ENCODE results near the gene PRG3. TPM values are rescaled to one million over a fixed set of nuclear protein-coding genes. Genes with fewer than 3 reads are reported as not detected.

Gene PRG3
- total RNA-seq, 1 donor from 2014 or later: not detected

GRCh38 chr11:57399972-57400578 lies 19.1 kb upstream of the PRG3 start:
- Mint-ChIP-seq H3K27ac (ENCODE audit: unreplicated experiment) (no peak overlapping the region), H3K36me3 (ENCODE audit: unreplicated experiment) (no peaks in the 10 kb centered on the region), H3K27me3 (ENCODE audit: unreplicated experiment) (peaks cover 3% of the 10 kb centered on the region), H3K4me1 (ENCODE audit: low read depth, unreplicated experiment) (no peaks in the 10 kb centered on the region), H3K9me3 (ENCODE audit: unreplicated experiment) (peaks cover 4% of the 10 kb centered on the region), H3K4me3 (ENCODE audit: unreplicated experiment) (no peak overlapping the region)
- no peak for DNase-seq
- no peak for TF ChIP-seq CTCF (IDR thresholded peaks at IDR 0.05; ENCODE audit: partially characterized antibody, unreplicated experiment)

GRCh38 chr11:57399221-57399620 lies 18.3 kb upstream of the PRG3 start:
- no peak for TF ChIP-seq CTCF (IDR thresholded peaks at IDR 0.05; ENCODE audit: partially characterized antibody, unreplicated experiment)
- Mint-ChIP-seq H3K27ac (ENCODE audit: unreplicated experiment) (no peak overlapping the region), H3K4me1 (ENCODE audit: low read depth, unreplicated experiment) (no peaks in the 10 kb centered on the region), H3K4me3 (ENCODE audit: unreplicated experiment) (no peak overlapping the region), H3K27me3 (ENCODE audit: unreplicated experiment) (peaks cover 3% of the 10 kb centered on the region), H3K9me3 (ENCODE audit: unreplicated experiment) (peaks cover 2% of the 10 kb centered on the region), H3K36me3 (ENCODE audit: unreplicated experiment) (no peaks in the 10 kb centered on the region)
- DNase-seq: no peak

GRCh38 chr11:57397394-57397990 lies 16.5 kb upstream of the PRG3 start:
- H3K4me3 Mint-ChIP-seq (ENCODE audit: unreplicated experiment): no peak overlapping the region

GRCh38 chr11:57396744-57397143 lies 15.8 kb upstream of the PRG3 start:
- no peak for DNase-seq
- no peak overlapping the region for H3K27ac Mint-ChIP-seq (ENCODE audit: unreplicated experiment)
- no peak for TF ChIP-seq CTCF (IDR thresholded peaks at IDR 0.05; ENCODE audit: partially characterized antibody, unreplicated experiment)
- H3K27me3 Mint-ChIP-seq (ENCODE audit: unreplicated experiment): no peaks in the 10 kb centered on the region
- no peak overlapping the region for H3K4me3 Mint-ChIP-seq (ENCODE audit: unreplicated experiment)
- no peaks in the 10 kb centered on the region for H3K9me3 Mint-ChIP-seq (ENCODE audit: unreplicated experiment)
- H3K4me1 Mint-ChIP-seq (ENCODE audit: low read depth, unreplicated experiment): no peaks in the 10 kb centered on the region
- no peaks in the 10 kb centered on the region for H3K36me3 Mint-ChIP-seq (ENCODE audit: unreplicated experiment)

More at GRCh38 chr11:57397394-57397990, 16.5 kb upstream of the PRG3 start:
- H3K9me3 Mint-ChIP-seq (ENCODE audit: unreplicated experiment): peaks cover 2% of the 10 kb centered on the region
- no peaks in the 10 kb centered on the region for H3K4me1 Mint-ChIP-seq (ENCODE audit: low read depth, unreplicated experiment)
- H3K27me3 Mint-ChIP-seq (ENCODE audit: unreplicated experiment): no peaks in the 10 kb centered on the region
- no peak for TF ChIP-seq CTCF (IDR thresholded peaks at IDR 0.05; ENCODE audit: partially characterized antibody, unreplicated experiment)
- no peak overlapping the region for H3K27ac Mint-ChIP-seq (ENCODE audit: unreplicated experiment)
- no peak for DNase-seq
- H3K36me3 Mint-ChIP-seq (ENCODE audit: unreplicated experiment): no peaks in the 10 kb centered on the region

- Mint-ChIP-seq H3K4me1 (ENCODE audit: low read depth, unreplicated experiment) (no peaks in the 10 kb centered on the region), H3K4me3 (ENCODE audit: unreplicated experiment) (no peak overlapping the region), H3K27ac (ENCODE audit: unreplicated experiment) (no peak overlapping the region), H3K36me3 (ENCODE audit: unreplicated experiment) (no peaks in the 10 kb centered on the region), H3K27me3 (ENCODE audit: unreplicated experiment) (no peaks in the 10 kb centered on the region), H3K9me3 (ENCODE audit: unreplicated experiment) (no peaks in the 10 kb centered on the region)
- no peak for DNase-seq
- no peak for TF ChIP-seq CTCF (IDR thresholded peaks at IDR 0.05; ENCODE audit: partially characterized antibody, unreplicated experiment)
Measured at GRCh38 chr11:57395905-57396623, 15.1 kb upstream of the PRG3 start.

Measured in glutamatergic neuron (in vitro differentiated cells).